GM21447 (cell line): Measurements from ENCODE around the gene NAT16.
"Not testable (repeated sequence)": the region's sequence is repeated elsewhere in the genome, so short reads cannot be mapped to it uniquely, and the experiment has no call there.

Experiments
- ATAC-seq: cut with Tn5 transposase; IDR thresholded peaks from one replicate; pipeline ENCODE4 v1.9.1; 2021; ENCODE audit not compliant: unreplicated experiment

NAT16 gene

DNA sequence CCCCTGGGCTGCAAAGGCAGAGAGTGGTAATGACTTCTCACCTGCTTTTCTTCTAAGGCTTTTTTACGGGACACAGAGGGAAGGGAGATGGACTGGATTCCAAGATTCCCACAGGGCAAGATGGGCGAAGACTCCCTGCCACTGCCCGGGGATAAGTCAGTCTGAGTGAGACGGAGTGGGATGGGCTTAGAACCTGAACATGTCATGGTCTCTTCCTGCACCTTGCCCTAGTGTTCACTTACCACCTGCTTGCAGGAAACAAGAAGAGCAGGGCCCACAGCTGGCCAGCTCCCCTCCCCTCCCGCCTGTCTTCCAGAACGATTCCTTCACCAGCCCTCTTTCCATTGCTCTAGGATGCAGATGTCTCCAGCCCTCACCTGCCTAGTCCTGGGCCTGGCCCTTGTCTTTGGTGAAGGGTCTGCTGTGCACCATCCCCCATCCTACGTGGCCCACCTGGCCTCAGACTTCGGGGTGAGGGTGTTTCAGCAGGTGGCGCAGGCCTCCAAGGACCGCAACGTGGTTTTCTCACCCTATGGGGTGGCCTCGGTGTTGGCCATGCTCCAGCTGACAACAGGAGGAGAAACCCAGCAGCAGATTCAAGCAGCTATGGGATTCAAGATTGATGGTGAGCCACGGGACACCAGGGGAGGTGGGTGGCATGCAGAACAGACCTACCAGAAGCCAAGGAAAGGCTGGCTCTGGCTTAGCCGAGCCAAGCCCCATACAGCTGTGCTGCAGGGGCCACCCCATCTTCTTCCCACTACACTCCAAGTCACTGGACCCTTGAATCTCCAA, 51.9 kb downstream of the NAT16 start:
- ATAC-seq, result no peak

DNA sequence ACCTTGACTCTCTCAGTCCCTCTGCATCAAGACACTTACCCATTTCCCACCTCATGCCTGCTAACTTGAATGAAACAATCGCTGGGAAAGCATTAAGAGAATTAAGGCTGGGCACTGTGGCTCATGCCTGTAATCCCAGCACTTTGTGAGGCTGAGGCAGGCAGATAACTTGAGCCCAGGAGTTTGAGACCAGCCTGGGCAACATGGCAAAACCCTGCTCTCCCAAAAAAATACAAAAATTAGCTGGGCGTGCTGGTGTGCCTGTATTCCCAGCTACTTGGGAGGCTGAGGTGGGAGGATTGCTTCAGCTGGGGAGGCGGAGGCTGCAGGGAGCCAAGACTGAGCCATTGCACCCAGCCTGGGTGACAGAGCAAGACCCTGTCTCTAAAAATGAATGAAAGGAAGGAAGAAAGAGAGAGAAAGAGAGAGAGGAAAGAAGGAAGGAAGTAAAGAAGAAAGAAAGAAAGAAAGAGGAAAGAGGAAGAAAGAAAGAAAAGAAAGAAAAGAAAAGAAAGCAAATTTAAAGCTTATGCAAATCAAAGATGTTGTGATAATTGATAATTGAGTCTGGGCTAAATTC, 52.5 kb downstream of the NAT16 start:
- ATAC-seq, result no peak

DNA sequence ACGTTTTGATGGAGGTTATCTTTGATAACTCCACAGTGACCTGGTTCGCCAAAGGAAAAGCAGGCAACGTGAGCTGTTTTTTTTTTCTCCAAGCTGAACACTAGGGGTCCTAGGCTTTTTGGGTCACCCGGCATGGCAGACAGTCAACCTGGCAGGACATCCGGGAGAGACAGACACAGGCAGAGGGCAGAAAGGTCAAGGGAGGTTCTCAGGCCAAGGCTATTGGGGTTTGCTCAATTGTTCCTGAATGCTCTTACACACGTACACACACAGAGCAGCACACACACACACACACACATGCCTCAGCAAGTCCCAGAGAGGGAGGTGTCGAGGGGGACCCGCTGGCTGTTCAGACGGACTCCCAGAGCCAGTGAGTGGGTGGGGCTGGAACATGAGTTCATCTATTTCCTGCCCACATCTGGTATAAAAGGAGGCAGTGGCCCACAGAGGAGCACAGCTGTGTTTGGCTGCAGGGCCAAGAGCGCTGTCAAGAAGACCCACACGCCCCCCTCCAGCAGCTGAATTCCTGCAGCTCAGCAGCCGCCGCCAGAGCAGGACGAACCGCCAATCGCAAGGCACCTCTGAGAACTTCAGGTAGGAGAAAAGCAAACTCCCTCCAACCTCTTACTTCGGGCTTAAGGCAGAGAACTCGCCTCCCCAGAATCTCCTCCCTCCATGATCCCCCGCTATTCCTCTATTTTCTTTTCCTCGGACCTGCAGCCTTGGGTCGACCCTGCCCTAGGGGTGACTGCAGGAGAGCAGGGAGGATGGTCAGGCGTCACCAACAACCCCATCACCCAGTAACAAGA, 53.2 kb downstream of the NAT16 start, which contains the start of gene SERPINE1:
TSS of gene SERPINE1 (plus strand) at position 454 of the 809 bp plus-strand sequence. CDS start 1,290 bp downstream, outside the sequence.
- ATAC-seq, result peak; percentile 43

DNA sequence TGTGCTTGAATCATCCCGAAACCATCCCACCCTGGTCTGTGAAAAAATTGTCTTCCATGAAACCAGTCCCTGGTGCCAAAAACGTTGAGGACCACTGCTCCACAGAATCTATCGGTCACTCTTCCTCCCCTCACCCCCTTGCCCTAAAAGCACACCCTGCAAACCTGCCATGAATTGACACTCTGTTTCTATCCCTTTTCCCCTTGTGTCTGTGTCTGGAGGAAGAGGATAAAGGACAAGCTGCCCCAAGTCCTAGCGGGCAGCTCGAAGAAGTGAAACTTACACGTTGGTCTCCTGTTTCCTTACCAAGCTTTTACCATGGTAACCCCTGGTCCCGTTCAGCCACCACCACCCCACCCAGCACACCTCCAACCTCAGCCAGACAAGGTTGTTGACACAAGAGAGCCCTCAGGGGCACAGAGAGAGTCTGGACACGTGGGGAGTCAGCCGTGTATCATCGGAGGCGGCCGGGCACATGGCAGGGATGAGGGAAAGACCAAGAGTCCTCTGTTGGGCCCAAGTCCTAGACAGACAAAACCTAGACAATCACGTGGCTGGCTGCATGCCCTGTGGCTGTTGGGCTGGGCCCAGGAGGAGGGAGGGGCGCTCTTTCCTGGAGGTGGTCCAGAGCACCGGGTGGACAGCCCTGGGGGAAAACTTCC, 54.0 kb downstream of the NAT16 start:
- ATAC-seq, result peak; percentile 65

DNA sequence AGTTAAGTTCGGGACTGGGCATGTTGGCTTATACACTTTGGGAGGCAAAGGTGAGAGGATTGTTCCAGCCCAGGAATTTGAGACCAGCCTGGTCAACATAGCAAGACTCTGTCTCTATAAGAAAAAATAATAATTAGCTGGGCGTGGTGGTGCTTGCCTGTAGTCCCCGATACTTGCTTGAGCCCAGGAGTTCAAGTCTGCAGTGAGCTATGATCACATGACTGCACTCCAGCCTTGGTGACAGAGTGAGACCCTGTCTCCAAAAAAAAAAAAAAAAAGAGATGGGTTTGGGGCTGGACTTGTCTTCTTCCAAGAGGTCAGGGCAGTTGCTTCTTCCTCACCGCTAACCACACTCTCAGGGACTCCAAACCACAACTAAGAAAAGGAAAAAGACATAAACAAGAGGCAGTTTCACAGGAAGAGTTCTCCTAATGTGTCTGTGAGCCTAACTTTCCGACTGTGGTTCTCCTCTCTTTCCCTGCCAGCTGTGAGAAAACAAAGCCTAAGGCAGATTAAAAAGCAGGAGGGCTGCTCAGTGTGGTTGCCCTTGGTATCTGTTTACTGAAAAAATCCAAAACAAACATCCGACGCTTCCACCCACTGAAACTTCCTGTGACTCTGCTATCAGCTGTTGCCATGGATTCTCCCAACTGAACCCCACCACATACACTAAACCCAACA, 55.6 kb downstream of the NAT16 start:
- no peak for ATAC-seq

DNA sequence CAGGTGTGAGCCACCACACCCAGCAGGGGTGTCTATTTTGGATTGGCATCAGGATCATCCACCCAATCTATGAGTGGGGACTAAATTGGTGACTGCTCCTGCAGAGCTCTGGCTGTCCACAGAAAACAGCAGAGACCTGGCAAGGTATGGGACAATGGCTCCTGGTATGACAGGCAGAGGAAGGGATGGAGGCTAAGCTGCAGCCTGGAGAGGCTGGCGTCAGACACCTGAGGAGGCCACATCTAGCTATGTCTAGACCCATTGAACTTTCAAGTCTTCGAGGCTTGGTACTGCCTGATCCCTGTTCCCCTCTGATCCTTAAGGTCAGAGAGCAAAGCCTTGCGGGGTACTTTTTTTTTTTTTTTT, 56.4 kb downstream of the NAT16 start:
- no peak for ATAC-seq

DNA sequence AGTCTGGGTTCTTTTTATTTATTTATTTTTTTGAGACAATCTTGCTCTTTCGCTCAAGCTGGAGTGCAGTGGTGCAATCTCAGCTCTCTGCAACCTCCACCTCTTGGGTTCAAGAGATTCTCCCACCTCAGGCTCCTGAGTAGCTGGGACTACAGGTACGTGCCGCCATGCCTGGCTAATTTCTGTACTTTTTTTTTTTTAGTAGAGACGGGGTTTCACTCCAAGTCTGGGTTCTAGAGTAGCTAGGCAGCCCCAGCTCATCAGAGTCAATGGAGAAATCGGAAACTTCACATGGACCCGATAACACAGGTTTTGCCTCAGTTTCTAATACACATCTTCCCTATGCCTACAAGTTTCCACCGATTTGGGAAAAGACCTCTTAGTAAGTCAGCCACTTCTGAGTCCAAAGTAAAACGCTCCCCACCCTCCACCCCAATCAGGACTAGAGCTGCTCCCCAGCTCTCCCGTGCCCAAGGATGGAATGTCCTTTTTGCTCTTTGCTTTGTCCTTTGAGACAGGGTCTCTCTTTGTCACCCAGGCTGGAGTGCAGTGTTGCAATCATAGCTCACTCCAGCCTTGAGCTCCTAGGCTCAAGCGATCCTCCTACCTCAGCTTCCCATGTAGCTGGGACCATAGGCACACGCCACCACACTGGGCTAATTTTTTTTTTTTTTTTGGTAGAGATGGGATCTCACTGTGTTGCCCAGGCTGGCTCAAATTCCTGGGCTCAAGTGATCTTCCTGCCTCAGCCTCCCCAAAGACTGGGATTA, 57.0 kb downstream of the NAT16 start:
- ATAC-seq, result no peak

DNA sequence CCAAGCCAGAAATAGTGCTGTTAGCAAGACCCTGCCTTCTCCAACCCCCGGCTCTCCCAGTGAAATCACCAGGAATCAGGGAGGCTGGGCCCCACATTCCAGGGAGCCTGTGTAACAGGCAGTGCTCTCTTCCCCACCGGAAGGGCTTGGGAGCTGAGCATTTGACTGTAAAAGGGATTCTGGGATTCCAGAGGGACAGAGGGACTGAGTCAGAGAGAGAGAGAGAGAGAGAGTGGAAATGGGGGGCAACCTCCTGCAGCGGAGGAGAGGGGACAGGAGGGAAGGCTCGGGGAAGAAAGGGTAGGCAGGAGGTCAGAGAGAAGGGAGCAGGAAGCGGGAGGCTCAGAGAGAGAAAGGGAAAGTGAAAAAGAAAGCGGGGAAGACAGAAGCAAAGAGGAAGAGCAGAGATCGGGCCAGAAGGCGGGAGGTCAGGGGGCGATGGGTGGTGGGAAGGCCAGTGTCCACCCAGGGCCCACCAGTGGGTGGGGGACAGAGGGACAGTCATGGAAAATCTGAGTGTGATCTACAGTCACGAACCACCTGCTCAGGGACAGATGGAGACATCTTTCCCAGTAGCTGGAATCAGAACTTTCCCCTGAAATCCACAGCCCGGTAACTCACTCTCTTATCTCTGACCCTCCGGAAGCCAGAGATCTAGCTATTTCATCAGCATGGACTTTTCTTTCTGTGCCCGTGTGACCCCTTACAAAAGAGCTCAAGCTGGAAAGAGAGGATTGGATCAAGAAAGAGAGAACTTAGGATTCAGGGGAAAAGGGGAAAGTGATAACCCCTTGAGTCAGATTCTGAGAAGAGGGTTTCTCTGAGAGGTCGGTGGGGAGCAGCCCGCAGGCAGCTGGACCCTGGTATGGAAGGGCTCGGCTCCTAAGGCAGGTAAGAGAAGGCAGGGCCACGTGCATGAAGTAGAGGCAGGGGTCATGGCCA, 57.8 kb downstream of the NAT16 start:
- no peak for ATAC-seq

DNA sequence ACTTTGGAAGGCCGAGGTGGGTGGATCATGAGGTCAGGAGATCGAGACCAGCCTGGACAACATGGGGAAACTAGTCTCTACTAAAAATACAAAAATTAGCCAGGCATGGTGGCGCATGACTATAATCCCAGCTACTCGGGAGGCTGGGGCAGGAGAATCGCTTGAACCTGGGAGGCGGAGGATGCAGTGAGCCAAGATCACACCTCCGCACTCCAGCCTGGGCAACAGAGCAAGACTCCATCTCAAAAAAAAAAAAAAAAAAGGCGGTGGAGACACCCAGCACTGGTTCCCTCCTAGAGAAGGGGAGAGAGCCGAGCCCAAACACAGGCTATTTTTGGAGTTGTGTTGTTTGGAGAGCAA, 58.5 kb downstream of the NAT16 start:
- not testable (repeated sequence) for ATAC-seq
